HG03095 (cell line): Measurements from ENCODE around the gene WWP2.
"Not testable (repeated sequence)": the region's sequence is repeated elsewhere in the genome, so short reads cannot be mapped to it uniquely, and the experiment has no call there.

Experiments used
- ATAC-seq: cut with Tn5 transposase; IDR thresholded peaks from one replicate; pipeline ENCODE4 v1.9.1; 2021; ENCODE audit warnings: moderate library complexity; ENCODE audit not compliant: unreplicated experiment

The WWP2 gene

DNA sequence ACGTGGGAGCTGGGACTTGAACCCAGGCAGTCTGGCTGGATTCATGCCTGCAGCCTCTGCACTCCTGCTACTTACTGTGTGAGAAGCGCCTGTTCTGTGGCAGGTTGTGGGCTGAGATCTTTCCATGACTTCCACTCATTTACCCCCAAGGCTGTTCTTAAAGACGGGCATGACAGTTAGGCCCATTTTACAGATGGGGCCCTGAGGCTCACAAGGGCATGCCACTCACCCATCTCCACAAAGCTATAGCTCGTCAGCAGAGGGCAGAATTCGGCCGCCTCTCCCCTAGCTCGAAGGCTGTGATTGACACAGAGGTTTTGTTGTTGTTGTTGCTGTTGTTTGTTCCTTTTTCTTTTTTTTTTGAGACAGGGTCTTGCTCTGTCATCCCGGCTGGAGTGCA, 210.8 kb downstream of the WWP2 start:
- ATAC-seq, result not testable (repeated sequence)

DNA sequence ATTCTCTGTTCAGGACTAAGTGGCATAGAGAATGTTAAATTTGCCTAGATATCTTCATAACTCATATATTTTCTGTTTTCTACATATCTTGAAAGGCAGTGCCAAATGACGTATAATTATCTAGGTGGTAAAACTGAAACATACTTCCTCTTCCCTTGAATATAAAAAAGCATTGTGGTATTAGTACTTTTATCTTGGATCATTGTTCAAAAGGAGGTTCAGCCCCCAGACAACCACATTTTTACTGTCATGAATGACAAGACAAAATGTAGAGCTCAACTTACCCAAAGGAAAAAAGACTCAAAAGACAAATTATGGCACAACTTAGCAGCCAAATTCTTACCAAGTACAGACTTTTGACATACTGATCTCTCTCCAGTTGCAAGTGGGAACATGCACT, 223.1 kb downstream of the WWP2 start:
- not testable (repeated sequence) for ATAC-seq
